C4-2B (cell line): ENCODE measurements around the gene UCP3.

Source experiments
- H3K27ac ChIP-seq: fragments of 450-650 bp; 2 replicates; pipeline ENCODE4 v1.5.1; 2017
- CTCF ChIP-seq: fragments of 450-650 bp; conservative IDR thresholded peaks from 2 replicates; pipeline ENCODE4 v1.5.1; 2017; ENCODE audit warnings: mild to moderate bottlenecking
- ZFX ChIP-seq: fragments of 450-650 bp; IDR thresholded peaks from 2 replicates; pipeline ENCODE4 v1.6.1; 2017

UCP3 gene

GRCh38 chr11:74023276-74023675 is 14.4 kb upstream of the UCP3 start:
- TF ChIP-seq CTCF (no peak), ZFX (no peak)
- H3K27ac ChIP-seq = no peak overlapping the region

DNA sequence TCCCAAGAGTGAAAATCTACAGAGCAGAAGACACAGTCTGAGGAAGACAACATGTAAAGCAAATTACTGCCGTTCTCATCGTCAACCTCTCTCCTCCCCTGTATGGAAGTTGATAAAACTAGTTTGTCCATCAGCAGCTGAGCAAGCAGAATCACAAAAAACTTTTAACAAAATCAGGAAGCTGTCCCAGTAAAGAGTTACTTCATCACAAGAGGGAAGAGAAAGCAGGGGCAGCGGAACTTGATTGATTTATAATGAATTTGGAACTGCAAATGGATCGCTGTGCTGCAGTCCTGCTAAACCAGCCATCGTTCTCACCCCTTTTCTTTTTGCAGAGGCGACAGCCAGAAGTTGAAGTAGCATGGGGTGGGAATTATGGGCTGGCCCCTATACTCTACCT is 13.7 kb upstream of the UCP3 start:
- no peak overlapping the region for H3K27ac ChIP-seq
- TF ChIP-seq ZFX (no peak), CTCF (no peak)

DNA sequence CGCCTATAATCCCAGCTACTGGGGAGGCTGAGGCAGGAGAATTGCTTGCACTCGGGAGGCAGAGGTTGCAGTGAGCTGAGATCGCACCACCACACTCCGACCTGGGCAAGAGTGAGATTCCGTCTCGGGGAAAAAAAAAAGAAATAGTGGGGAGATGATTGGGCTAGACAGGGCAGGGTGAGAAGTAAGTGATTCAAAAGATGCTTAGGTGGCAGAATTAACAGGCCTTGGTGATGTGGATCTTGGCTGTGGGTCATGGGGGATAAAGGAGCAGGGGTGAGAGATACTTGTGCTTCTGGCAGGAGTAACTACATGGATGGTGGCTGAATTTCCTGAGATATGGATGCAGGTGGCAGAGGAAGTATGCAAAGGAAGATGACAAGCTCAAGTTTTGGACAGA is 13.1 kb upstream of the UCP3 start:
- TF ChIP-seq ZFX = no peak
- no peak for TF ChIP-seq CTCF
- H3K27ac ChIP-seq = no peak overlapping the region

DNA sequence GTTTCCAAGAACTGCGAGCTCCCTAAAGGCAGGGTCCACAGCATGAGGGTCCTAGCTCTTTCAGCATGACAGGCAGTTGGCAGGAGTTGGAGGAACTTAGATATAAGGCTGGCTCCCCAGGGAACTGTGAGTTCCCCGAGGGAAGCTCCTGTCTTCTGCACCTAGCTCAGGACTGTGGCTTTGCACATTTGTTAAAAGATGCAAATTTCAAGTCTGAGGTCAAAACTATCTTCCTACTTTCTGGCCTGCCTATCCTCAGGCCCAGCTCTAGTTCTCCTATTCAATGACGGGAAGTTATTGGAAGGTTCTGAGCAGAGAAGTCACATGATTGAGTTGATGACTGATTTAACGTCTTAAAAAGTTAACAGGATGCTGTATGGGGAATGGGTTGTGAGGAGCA is 11.7 kb upstream of the UCP3 start:
- TF ChIP-seq CTCF (no peak), ZFX (no peak)
- H3K27ac ChIP-seq = no peak overlapping the region

DNA sequence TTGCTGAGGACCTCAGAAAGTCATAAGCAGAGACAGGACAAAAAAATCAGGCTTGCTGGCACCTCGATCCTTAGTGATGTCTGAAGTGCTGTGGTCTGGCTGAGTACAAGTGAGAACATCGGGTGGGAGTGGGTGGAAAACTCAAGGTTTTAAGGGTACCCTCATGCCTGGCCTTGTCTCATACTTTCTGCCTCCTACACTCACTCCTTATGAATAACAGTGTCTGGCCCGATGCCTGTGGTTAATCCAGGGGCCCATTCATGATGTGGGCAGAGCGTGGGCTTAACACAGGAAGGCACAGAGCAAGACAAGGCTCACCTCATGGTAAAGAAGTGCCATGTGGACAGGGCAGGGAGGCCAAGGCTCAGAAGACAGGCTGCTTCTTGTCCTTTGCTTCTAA is 11.0 kb upstream of the UCP3 start:
- peak overlapping the region; percentile 49; the same call in 1 of the 2 replicates for H3K27ac ChIP-seq
- TF ChIP-seq ZFX (no peak), CTCF (no peak)

DNA sequence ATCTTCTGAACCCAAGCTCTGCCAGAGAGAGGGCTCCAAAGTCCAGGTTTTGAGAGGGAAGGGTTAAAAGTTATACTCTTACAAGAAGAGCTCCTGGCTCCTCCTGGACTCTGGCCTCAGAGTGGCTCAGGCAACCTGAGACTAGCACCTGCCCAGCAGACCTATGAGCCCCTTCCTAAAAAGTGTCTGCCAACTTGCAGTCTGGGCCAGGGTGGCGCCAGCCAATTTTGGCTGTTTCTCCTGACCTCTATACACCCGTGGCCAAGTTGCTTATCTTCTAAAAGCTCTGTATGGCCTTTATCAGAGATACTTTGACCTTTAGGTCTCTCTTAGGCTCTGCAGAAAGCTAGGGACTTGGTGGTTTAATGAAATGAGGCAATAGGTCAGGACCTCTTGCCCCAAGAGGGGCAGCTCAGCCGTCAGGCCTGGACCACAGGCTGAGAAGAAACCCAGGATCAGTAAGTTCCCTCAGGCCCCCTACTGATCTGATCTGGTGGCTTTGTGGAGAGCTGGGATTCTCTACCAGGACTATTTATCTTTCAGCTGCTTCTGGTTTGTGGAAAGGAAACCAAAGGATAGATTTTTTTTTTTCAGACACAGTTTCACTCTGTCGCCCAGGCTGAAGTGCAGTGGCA is 10.3 kb upstream of the UCP3 start:
- TF ChIP-seq ZFX (no peak), CTCF (no peak)
- peak overlapping the region; percentile 49 for H3K27ac ChIP-seq

GRCh38 chr11:74018331-74019005 is 9.6 kb upstream of the UCP3 start:
- TF ChIP-seq ZFX = no peak
- peak overlapping the region; percentile 49 for H3K27ac ChIP-seq

GRCh38 chr11:74017631-74018030 is 8.7 kb upstream of the UCP3 start:
- TF ChIP-seq CTCF (no peak), ZFX (no peak)
- H3K27ac ChIP-seq = peak overlapping the region; percentile 49
